Naive thymus-derived CD8-positive, alpha-beta T cell (primary cell): ENCODE results near the gene RNF214. TPM values are rescaled to one million over a fixed set of nuclear protein-coding genes. Genes with fewer than 3 reads are reported as not detected.

ENCODE experiments used
- ATAC-seq, 2 donors: fragments of 150-1000 bp; cut with Tn5 transposase in 1 of 2; sonication (Bioruptor Pico), chemical (Tn5 transposase) in 1 of 2; 1 replicate in 1 of 2; 2 replicates in 1 of 2; pipeline ENCODE4 v1.10.0; 2021; ENCODE audit warnings: mild to moderate bottlenecking in 2 of 2, moderate library complexity in 2 of 2
- POLR2A ChIA-PET: fragments of 350-600 bp; sonication (Branson Sonifier 250); formaldehyde crosslinking; loops from one replicate; lab custom pipeline; 2021; ENCODE audit warnings: antibody characterized with exemption; lab: Charles Lee
- DNase-seq, 10 donors: peaks; one replicate each; pipeline versions ENCODE4 v3.0.0 to v3.0.0-alpha.2; 2020 to 2022
- H3K27ac Mint-ChIP-seq, 10 donors: one replicate each; pipeline ENCODE4 v1.8.0; 2020 to 2022; ENCODE audit warnings: mild to moderate bottlenecking in 10 of 10, mixed read lengths in 10 of 10, moderate library complexity in 4 of 10, inconsistent platforms in 1 of 10
- H3K27me3 Mint-ChIP-seq, 5 donors: one replicate each; pipeline ENCODE4 v1.8.0; 2021 to 2022; ENCODE audit warnings: mixed read lengths in 5 of 5
- H3K36me3 Mint-ChIP-seq, 3 donors: one replicate each; pipeline ENCODE4 v1.8.0; 2020 to 2022; ENCODE audit warnings: mixed read lengths in 3 of 3, mild to moderate bottlenecking in 2 of 3, inconsistent platforms in 1 of 3
- H3K4me1 Mint-ChIP-seq, 4 donors: one replicate each; pipeline ENCODE4 v1.8.0; 2021 to 2022; ENCODE audit warnings: mixed read lengths in 4 of 4
- H3K4me3 Mint-ChIP-seq, 10 donors: one replicate each; pipeline ENCODE4 v1.8.0; 2020 to 2022; ENCODE audit warnings: mild to moderate bottlenecking in 10 of 10, mixed read lengths in 10 of 10, moderate library complexity in 6 of 10, inconsistent platforms in 1 of 10
- H3K9me3 Mint-ChIP-seq, 9 donors: one replicate each; pipeline ENCODE4 v1.8.0; 2020 to 2022; ENCODE audit warnings: mixed read lengths in 9 of 9, mild to moderate bottlenecking in 3 of 9, inconsistent platforms in 1 of 9, moderate library complexity in 1 of 9
- polyA plus RNA-seq, 3 donors: library from polyadenylated mRNA; unstranded; fragments of 300-500 nt; fragmentation: Illumina TruSeq; gene quantifications; one replicate each; pipeline ENCODE4 v1.2.3, GENCODE V29; 2021
- total RNA-seq, 8 experiments: library from RNA in 2 of 8; stranded (reverse) in 2 of 8; gene quantifications; one replicate each; pipeline ENCODE4 v1.2.3 and lab custom pipeline; 2021 to 2026

RNF214 gene
- total and polyA plus RNA-seq, 5 experiments from 2014 or later = 7.5 to 30.3 (median 11.6) TPM

GRCh38 chr11:117299351-117300282, 67.1 kb downstream of the RNF214 start:
- DNase-seq (no peak), ATAC-seq (no peak)
- POLR2A ChIA-PET = no interaction called here
- peaks cover 0 to 1% (median 0%) of the 10 kb centered on the region in 5 donors for H3K27me3 Mint-ChIP-seq
- H3K4me3 Mint-ChIP-seq = no peak overlapping the region
- H3K9me3 Mint-ChIP-seq = peaks cover 0 to 1% (median 0%) of the 10 kb centered on the region in 9 donors
- peaks cover 0 to 1% (median 0%) of the 10 kb centered on the region in 4 donors for H3K4me1 Mint-ChIP-seq
- H3K27ac Mint-ChIP-seq = peak overlapping the region in 2 of 10 donors; percentile 74 to 88
- H3K36me3 Mint-ChIP-seq = peaks cover 0 to 7% (median 0%) of the 10 kb centered on the region in 3 donors

DNA sequence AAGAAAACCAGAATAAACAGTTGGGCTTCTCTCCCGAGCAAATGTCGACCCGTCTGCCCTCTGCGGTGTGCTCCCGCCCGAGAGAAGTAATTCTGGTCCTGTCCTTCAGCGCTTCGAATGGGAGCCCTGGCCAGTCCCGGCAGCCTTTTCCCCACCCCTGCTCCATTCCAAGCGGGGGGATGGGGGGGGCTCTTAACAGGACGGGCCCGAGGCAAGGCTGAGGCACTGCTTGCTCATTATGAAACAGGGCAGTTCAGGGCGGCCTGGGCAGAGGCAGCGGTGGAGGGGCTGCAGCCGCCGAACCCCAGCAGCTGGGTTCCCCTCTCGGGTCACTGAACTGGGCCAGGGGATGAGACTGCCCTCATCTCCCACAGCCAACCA, 67.8 kb downstream of the RNF214 start:
- DNase-seq (no peak), ATAC-seq (no peak)
- Mint-ChIP-seq H3K27ac (no peak overlapping the region), H3K36me3 (peaks cover 0 to 2% (median 0%) of the 10 kb centered on the region in 3 donors), H3K27me3 (peaks cover 0 to 1% (median 0%) of the 10 kb centered on the region in 5 donors), H3K4me1 (peaks cover 0 to 1% (median 0%) of the 10 kb centered on the region in 4 donors), H3K9me3 (peaks cover 0 to 1% (median 0%) of the 10 kb centered on the region in 9 donors), H3K4me3 (no peak overlapping the region)
- POLR2A ChIA-PET = no interaction called here

GRCh38 chr11:117300773-117301172, 68.3 kb downstream of the RNF214 start:
- peak overlapping the region in 1 of 10 donors; percentile 6 for H3K27ac Mint-ChIP-seq
- DNase-seq (no peak), ATAC-seq (no peak)
- H3K9me3 Mint-ChIP-seq = peaks cover 0 to 1% (median 0%) of the 10 kb centered on the region in 9 donors
- H3K4me3 Mint-ChIP-seq = no peak overlapping the region
- POLR2A ChIA-PET = no interaction called here
- H3K27me3 Mint-ChIP-seq = peaks cover 0 to 1% (median 0%) of the 10 kb centered on the region in 5 donors
- H3K36me3 Mint-ChIP-seq = no peaks in the 10 kb centered on the region
- H3K4me1 Mint-ChIP-seq = peaks cover 0 to 1% (median 0%) of the 10 kb centered on the region in 4 donors

GRCh38 chr11:117302228-117302627, 69.8 kb downstream of the RNF214 start:
- DNase-seq = no peak
- H3K27ac Mint-ChIP-seq = peak overlapping the region in 1 of 10 donors; percentile 68
- H3K9me3 Mint-ChIP-seq = peaks cover 0 to 1% (median 0%) of the 10 kb centered on the region in 9 donors
- H3K4me1 Mint-ChIP-seq = no peaks in the 10 kb centered on the region
- ATAC-seq = no peak
- H3K27me3 Mint-ChIP-seq = peaks cover 0 to 4% (median 0%) of the 10 kb centered on the region in 5 donors
- POLR2A ChIA-PET = no interaction called here
- no peaks in the 10 kb centered on the region for H3K36me3 Mint-ChIP-seq
- H3K4me3 Mint-ChIP-seq = no peak overlapping the region

- Mint-ChIP-seq H3K27ac (no peak overlapping the region), H3K9me3 (peaks cover 0 to 1% (median 0%) of the 10 kb centered on the region in 9 donors), H3K36me3 (no peaks in the 10 kb centered on the region), H3K4me1 (no peaks in the 10 kb centered on the region), H3K4me3 (no peak overlapping the region), H3K27me3 (peaks cover 0 to 7% (median under 1%) of the 10 kb centered on the region in 5 donors)
- POLR2A ChIA-PET = interaction anchor here (1.0 kb wide), 1 partner anchor 12 kb away, joined by 3 read pairs; no protein-coding TSS in a partner anchor
- ATAC-seq (no peak), DNase-seq (no peak)
Measured at GRCh38 chr11:117303101-117303500, 70.6 kb downstream of the RNF214 start.

DNA sequence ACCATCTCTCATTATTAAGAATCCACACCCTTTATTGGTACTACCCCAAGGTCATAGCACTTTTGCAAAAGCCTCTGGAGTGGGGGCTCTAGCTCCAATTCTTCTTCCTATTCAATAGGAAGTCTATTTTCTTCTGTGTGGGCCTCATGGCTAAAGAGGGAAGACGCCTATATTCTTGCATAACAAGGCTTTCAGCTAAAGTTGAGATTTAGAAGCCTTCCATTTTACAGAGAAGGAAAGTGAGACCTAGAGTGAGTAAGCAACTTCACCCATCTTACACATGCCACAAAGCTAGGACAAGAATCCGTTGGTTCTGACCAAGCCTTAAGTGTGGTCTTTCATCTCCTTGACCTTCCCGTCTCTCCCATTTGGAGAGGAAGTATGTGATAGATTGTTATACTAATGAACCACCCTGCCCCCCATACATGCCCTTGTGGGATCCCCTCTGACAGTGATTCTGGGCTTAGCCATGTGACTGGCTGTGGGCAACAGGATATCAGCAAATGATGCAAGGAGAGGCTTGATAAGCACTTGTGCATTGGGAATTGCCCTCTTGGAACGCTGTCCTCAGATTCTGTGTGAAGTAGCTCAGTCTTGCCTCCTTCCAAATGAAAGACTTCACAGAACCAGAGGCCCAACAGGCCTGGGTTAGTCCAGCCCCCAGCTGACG, 71.3 kb downstream of the RNF214 start:
- Mint-ChIP-seq H3K36me3 (no peaks in the 10 kb centered on the region), H3K27me3 (peaks cover 1 to 9% (median 3%) of the 10 kb centered on the region in 5 donors), H3K4me1 (peaks cover 0 to 2% (median 0%) of the 10 kb centered on the region in 4 donors), H3K27ac (no peak overlapping the region), H3K9me3 (peaks cover 0 to 1% (median 0%) of the 10 kb centered on the region in 9 donors), H3K4me3 (no peak overlapping the region)
- POLR2A ChIA-PET = interaction anchor here (1.0 kb wide), 1 partner anchor 12 kb away, joined by 3 read pairs; no protein-coding TSS in a partner anchor
- ATAC-seq (no peak), DNase-seq (no peak)

GRCh38 chr11:117305145-117305544, 72.7 kb downstream of the RNF214 start:
- H3K4me3 Mint-ChIP-seq = no peak overlapping the region
- DNase-seq (no peak), ATAC-seq (no peak)
- H3K36me3 Mint-ChIP-seq = no peaks in the 10 kb centered on the region
- H3K4me1 Mint-ChIP-seq = peaks cover 0 to 2% (median 0%) of the 10 kb centered on the region in 4 donors
- peaks cover 0 to under 1% (median 0%) of the 10 kb centered on the region in 9 donors for H3K9me3 Mint-ChIP-seq
- POLR2A ChIA-PET = no interaction called here
- H3K27me3 Mint-ChIP-seq = peaks cover 5 to 13% (median 7%) of the 10 kb centered on the region in 5 donors
- H3K27ac Mint-ChIP-seq = no peak overlapping the region

- Mint-ChIP-seq H3K9me3 (no peaks in the 10 kb centered on the region), H3K27me3 (peaks cover 11 to 30% (median 19%) of the 10 kb centered on the region in 5 donors), H3K4me3 (no peak overlapping the region), H3K27ac (peak overlapping the region in 1 of 10 donors; percentile 3), H3K4me1 (peaks cover 0 to 4% (median 1%) of the 10 kb centered on the region in 4 donors), H3K36me3 (no peaks in the 10 kb centered on the region)
- ATAC-seq (no peak), DNase-seq (no peak)
- POLR2A ChIA-PET = no interaction called here
Measured at GRCh38 chr11:117309310-117309709, 76.8 kb downstream of the RNF214 start.

DNA sequence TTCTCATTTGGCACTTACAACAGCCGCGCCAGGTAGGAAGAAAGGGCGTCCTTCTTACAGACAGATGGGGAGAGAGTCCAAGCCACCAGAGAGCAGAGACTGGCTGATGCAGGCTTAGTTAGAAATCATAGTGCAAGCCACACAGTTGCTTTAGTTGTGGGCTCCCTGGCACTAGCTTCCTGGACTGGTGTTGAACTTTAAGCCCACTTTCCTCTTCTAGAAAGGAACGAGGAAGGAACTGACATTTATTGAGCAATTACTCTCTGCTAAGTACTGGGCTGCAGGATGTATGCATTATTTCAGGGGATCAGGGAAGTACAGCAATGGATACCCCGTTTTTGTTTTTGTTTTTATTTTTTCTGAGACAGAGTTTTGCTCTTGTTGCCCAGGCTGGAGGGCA, 80.6 kb downstream of the RNF214 start:
- POLR2A ChIA-PET = no interaction called here
- peaks cover 7 to 20% (median 11%) of the 10 kb centered on the region in 4 donors for H3K4me1 Mint-ChIP-seq
- H3K9me3 Mint-ChIP-seq = no peaks in the 10 kb centered on the region
- no peak for ATAC-seq
- H3K27ac Mint-ChIP-seq = peak overlapping the region in 1 of 10 donors; percentile 60
- peak overlapping the region in 1 of 10 donors; percentile 7 for H3K4me3 Mint-ChIP-seq
- H3K27me3 Mint-ChIP-seq = peaks cover 22 to 60% (median 35%) of the 10 kb centered on the region in 5 donors
- no peak for DNase-seq
- H3K36me3 Mint-ChIP-seq = no peaks in the 10 kb centered on the region

GRCh38 chr11:117313828-117314768, 81.6 kb downstream of the RNF214 start:
- POLR2A ChIA-PET = no interaction called here
- Mint-ChIP-seq H3K27ac (peak overlapping the region in 2 of 10 donors; percentile 10 to 18), H3K36me3 (no peaks in the 10 kb centered on the region), H3K27me3 (peaks cover 19 to 53% (median 29%) of the 10 kb centered on the region in 5 donors), H3K4me3 (peak overlapping the region in 9 of 10 donors; percentile 53 to 77 (median 64)), H3K9me3 (no peaks in the 10 kb centered on the region), H3K4me1 (peaks cover 4 to 20% (median 11%) of the 10 kb centered on the region in 4 donors)
- ATAC-seq (no peak), DNase-seq (no peak)

DNA sequence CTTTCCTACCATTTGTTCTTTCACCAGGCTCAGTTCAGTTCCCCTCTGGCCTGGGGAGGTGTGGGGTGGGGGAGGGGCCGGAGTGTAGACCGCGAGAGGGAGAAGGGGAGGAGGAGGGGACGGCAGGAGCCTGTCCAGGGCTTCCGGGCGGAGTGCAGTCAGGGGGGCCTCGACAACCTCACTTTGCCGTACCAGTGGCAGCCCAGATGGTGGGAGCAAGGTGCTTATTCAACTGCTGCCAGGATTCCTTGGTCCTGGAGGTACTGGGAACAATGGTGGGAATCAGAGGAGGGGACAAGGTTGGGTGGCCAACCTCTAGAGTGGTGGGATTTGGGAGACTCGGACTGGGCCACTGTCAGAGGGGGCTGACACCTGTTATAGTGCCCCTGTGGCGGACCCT, 82.4 kb downstream of the RNF214 start:
- DNase-seq (no peak), ATAC-seq (no peak)
- POLR2A ChIA-PET = interaction anchor here (0.5 to 0.6 kb wide), 2 partner anchors 388 to 1703 kb away, joined by 4 read pairs; no protein-coding TSS in a partner anchor
- peaks cover 4 to 20% (median 11%) of the 10 kb centered on the region in 4 donors for H3K4me1 Mint-ChIP-seq
- H3K4me3 Mint-ChIP-seq = peak overlapping the region; percentile 42 to 85 (median 64)
- no peaks in the 10 kb centered on the region for H3K36me3 Mint-ChIP-seq
- H3K27me3 Mint-ChIP-seq = peaks cover 18 to 50% (median 29%) of the 10 kb centered on the region in 5 donors
- no peaks in the 10 kb centered on the region for H3K9me3 Mint-ChIP-seq
- H3K27ac Mint-ChIP-seq = no peak overlapping the region
